ENCODE results near the gene AAK1. TPM values are rescaled to one million over a fixed set of nuclear protein-coding genes. Genes with fewer than 3 reads are reported as not detected.

AAK1 gene
- total RNA-seq, 1 donor from 2014 or later: 108 TPM

DNA sequence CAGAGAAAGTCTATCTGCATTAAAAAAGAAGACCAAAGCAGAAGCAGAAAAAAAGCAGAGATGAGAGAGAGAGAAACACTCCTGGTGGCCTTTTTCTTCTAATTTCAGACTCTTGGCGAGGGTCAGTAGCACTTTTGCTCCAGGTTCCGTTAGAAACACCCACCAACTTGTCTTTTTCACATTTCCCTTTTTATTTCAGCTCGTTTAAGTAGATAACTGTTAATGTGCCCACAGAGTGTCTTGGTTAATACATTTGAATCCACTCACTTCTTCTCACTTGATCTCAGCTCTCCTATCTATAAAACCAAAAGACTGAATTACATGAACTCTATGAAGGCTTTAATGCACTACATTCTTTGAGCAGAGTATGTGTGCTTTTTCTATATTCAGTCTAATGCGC lies 63.1 kb downstream of the AAK1 start:
- Mint-ChIP-seq H3K27me3 (ENCODE audit: low read depth, unreplicated experiment) (no peaks in the 10 kb centered on the region), H3K4me3 (ENCODE audit: unreplicated experiment) (no peak overlapping the region), H3K4me1 (ENCODE audit: low read depth, unreplicated experiment) (peaks cover 81% of the 10 kb centered on the region), H3K27ac (ENCODE audit: unreplicated experiment) (no peak overlapping the region), H3K36me3 (ENCODE audit: low read depth, unreplicated experiment) (peaks cover 10% of the 10 kb centered on the region), H3K9me3 (ENCODE audit: unreplicated experiment) (no peaks in the 10 kb centered on the region)
- no peaks in the 10 kb centered on the region for H3K27me3 ChIP-seq (ENCODE audit: insufficient read depth, low read length)
- H3K4me2 ChIP-seq (ENCODE audit: low read length): no peak overlapping the region
- DNase-seq (ENCODE audit: low read depth) (no peak), FAIRE-seq (no peak)
- H3K27ac ChIP-seq (ENCODE audit: low read depth, low read length): no peak overlapping the region
- no peak overlapping the region for H3K4me3 ChIP-seq (ENCODE audit: insufficient read depth, low read depth, low read length)
- peaks cover 17% of the 10 kb centered on the region for H3K4me1 ChIP-seq (ENCODE audit: insufficient read depth, low read length)
- H3K9ac ChIP-seq (ENCODE audit: low read length): no peak overlapping the region
- H4K20me1 ChIP-seq (ENCODE audit: insufficient read depth, low read length): peaks cover 91% of the 10 kb centered on the region
- peaks cover 91% of the 10 kb centered on the region for H3K79me2 ChIP-seq (ENCODE audit: insufficient read depth, low read length)
- no peaks in the 10 kb centered on the region for H3K9me3 ChIP-seq (ENCODE audit: insufficient read depth, low read depth, low read length)
- no peaks in the 10 kb centered on the region for H3K36me3 ChIP-seq (ENCODE audit: insufficient read depth, low read length)
- no peak overlapping the region for H2AFZ ChIP-seq (ENCODE audit: low read depth, low read length)
- TF ChIP-seq EZH2 (IDR thresholded peaks at IDR 0.05; ENCODE audit: insufficient read depth, low read length): no peak
- TF ChIP-seq, protein P1, sequence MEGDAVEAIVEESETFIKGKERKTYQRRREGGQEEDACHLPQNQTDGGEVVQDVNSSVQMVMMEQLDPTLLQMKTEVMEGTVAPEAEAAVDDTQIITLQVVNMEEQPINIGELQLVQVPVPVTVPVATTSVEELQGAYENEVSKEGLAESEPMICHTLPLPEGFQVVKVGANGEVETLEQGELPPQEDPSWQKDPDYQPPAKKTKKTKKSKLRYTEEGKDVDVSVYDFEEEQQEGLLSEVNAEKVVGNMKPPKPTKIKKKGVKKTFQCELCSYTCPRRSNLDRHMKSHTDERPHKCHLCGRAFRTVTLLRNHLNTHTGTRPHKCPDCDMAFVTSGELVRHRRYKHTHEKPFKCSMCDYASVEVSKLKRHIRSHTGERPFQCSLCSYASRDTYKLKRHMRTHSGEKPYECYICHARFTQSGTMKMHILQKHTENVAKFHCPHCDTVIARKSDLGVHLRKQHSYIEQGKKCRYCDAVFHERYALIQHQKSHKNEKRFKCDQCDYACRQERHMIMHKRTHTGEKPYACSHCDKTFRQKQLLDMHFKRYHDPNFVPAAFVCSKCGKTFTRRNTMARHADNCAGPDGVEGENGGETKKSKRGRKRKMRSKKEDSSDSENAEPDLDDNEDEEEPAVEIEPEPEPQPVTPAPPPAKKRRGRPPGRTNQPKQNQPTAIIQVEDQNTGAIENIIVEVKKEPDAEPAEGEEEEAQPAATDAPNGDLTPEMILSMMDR (IDR thresholded peaks at IDR 0.05; ENCODE audit: insufficient read depth, low read depth, low read length): no peak

DNA sequence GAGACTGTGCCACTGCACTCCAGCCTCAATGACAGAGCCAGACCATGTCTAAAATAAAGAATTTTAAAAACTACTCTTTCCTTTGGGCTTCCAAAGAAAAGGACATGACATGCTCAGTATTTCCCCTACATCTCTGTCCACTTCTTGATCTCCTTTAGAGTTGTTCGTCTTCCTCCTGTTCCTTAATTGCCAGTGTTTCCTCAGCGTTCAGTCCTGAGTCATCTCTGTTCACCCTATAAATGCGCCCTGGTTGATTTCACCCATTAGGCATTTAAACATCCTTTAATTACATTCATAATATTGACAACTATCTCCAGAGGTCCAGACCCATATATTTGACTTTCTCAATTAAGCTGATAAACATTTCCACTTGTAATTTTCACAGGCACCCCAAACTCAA lies 64.0 kb downstream of the AAK1 start:
- Mint-ChIP-seq H3K4me1 (ENCODE audit: low read depth, unreplicated experiment) (peaks cover 76% of the 10 kb centered on the region), H3K27ac (ENCODE audit: unreplicated experiment) (peak overlapping the region; percentile 3), H3K9me3 (ENCODE audit: unreplicated experiment) (no peaks in the 10 kb centered on the region), H3K27me3 (ENCODE audit: low read depth, unreplicated experiment) (no peaks in the 10 kb centered on the region), H3K36me3 (ENCODE audit: low read depth, unreplicated experiment) (peaks cover 5% of the 10 kb centered on the region), H3K4me3 (ENCODE audit: unreplicated experiment) (no peak overlapping the region)
- Histone ChIP-seq H2AFZ (ENCODE audit: low read depth, low read length) (no peak overlapping the region), H3K4me1 (ENCODE audit: insufficient read depth, low read length) (peaks cover 17% of the 10 kb centered on the region), H3K27me3 (ENCODE audit: insufficient read depth, low read length) (no peaks in the 10 kb centered on the region), H3K9me3 (ENCODE audit: insufficient read depth, low read depth, low read length) (no peaks in the 10 kb centered on the region), H3K4me2 (ENCODE audit: low read length) (no peak overlapping the region), H3K79me2 (ENCODE audit: insufficient read depth, low read length) (peaks cover 91% of the 10 kb centered on the region), H3K27ac (ENCODE audit: low read depth, low read length) (no peak overlapping the region), H4K20me1 (ENCODE audit: insufficient read depth, low read length) (peaks cover 90% of the 10 kb centered on the region), H3K36me3 (ENCODE audit: insufficient read depth, low read length) (no peaks in the 10 kb centered on the region), H3K9ac (ENCODE audit: low read length) (no peak overlapping the region), H3K4me3 (ENCODE audit: insufficient read depth, low read depth, low read length) (no peak overlapping the region)
- FAIRE-seq (no peak), DNase-seq (ENCODE audit: low read depth) (no peak)
- TF ChIP-seq EZH2 (IDR thresholded peaks at IDR 0.05; ENCODE audit: insufficient read depth, low read length): no peak
- TF ChIP-seq, protein P1 (IDR thresholded peaks at IDR 0.05; ENCODE audit: insufficient read depth, low read depth, low read length): no peak

DNA sequence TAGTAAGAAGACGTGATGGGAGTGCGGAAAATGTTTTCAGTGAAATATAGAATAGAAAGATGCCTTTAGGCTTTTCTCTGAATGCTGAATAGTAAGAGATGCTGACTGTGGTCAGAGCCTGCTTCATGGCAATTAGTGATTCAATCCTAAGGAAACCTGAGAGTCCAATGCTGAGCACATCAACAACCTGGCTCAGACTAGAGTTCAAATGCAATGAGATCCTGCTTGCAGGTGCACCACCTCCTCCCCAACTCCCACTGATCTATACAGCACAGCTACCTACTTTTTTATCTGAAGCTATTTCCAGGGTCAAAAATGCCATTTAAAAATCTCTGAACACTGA lies 65.4 kb downstream of the AAK1 start:
- Histone ChIP-seq H3K79me2 (ENCODE audit: insufficient read depth, low read length) (peaks cover 90% of the 10 kb centered on the region), H3K9ac (ENCODE audit: low read length) (no peak overlapping the region), H3K9me3 (ENCODE audit: insufficient read depth, low read depth, low read length) (no peaks in the 10 kb centered on the region), H3K27ac (ENCODE audit: low read depth, low read length) (no peak overlapping the region), H3K4me3 (ENCODE audit: insufficient read depth, low read depth, low read length) (no peak overlapping the region), H4K20me1 (ENCODE audit: insufficient read depth, low read length) (peaks cover 86% of the 10 kb centered on the region), H3K36me3 (ENCODE audit: insufficient read depth, low read length) (no peaks in the 10 kb centered on the region), H3K4me2 (ENCODE audit: low read length) (no peak overlapping the region), H3K4me1 (ENCODE audit: insufficient read depth, low read length) (peaks cover 17% of the 10 kb centered on the region), H3K27me3 (ENCODE audit: insufficient read depth, low read length) (no peaks in the 10 kb centered on the region), H2AFZ (ENCODE audit: low read depth, low read length) (no peak overlapping the region)
- no peaks in the 10 kb centered on the region for H3K27me3 Mint-ChIP-seq (ENCODE audit: low read depth, unreplicated experiment)
- H3K9me3 Mint-ChIP-seq (ENCODE audit: unreplicated experiment): no peaks in the 10 kb centered on the region
- peaks cover 68% of the 10 kb centered on the region for H3K4me1 Mint-ChIP-seq (ENCODE audit: low read depth, unreplicated experiment)
- FAIRE-seq: no peak
- DNase-seq (ENCODE audit: low read depth): no peak
- peaks cover 5% of the 10 kb centered on the region for H3K36me3 Mint-ChIP-seq (ENCODE audit: low read depth, unreplicated experiment)
- H3K4me3 Mint-ChIP-seq (ENCODE audit: unreplicated experiment): no peak overlapping the region
- no peak overlapping the region for H3K27ac Mint-ChIP-seq (ENCODE audit: unreplicated experiment)
- TF ChIP-seq EZH2 (IDR thresholded peaks at IDR 0.05; ENCODE audit: insufficient read depth, low read length): no peak
- TF ChIP-seq, protein P1 (IDR thresholded peaks at IDR 0.05; ENCODE audit: insufficient read depth, low read depth, low read length): no peak

Data from astrocyte (in vitro differentiated cells and primary cell).